Testis (tissue), 3 donors: Measurements from ENCODE around the gene NOX4. TPM values are rescaled to one million over a fixed set of nuclear protein-coding genes. Genes with fewer than 3 reads are reported as not detected.
"Not testable (repeated sequence)": the region's sequence is repeated elsewhere in the genome, so short reads cannot be mapped to it uniquely, and the experiment has no call there.

Source experiments
- DNase-seq: peaks from one replicate; pipeline ENCODE4 v3.0.0-alpha.2; 2019
- H3K27ac ChIP-seq, 2 donors: fragments of 200-600 bp; sonication (generic); one replicate each; pipeline ENCODE4 v1.5.1; 2019
- H3K27me3 ChIP-seq: fragments of 200-600 bp; sonication (generic); one replicate; pipeline ENCODE4 v1.5.1; 2019
- H3K36me3 ChIP-seq: fragments of 200-600 bp; sonication (generic); one replicate; pipeline ENCODE4 v1.5.1; 2017; ENCODE audit warnings: low read depth; ENCODE audit errors: missing control alignments
- H3K4me1 ChIP-seq: fragments of 200-600 bp; sonication (generic); one replicate; pipeline ENCODE4 v1.5.1; 2019
- H3K4me3 ChIP-seq, 2 donors: fragments of 200-600 bp; sonication (generic); one replicate each; pipeline ENCODE4 v1.5.1; 2017 to 2019
- H3K9me3 ChIP-seq: fragments of 200-600 bp; sonication (generic); one replicate; pipeline ENCODE4 v1.5.1; 2017
- CTCF ChIP-seq, 3 experiments: fragments of 450-650 bp in 2 of 3; fragments of 200-600 bp in 1 of 3; sonication (generic) in 1 of 3; IDR thresholded peaks; one replicate each; pipeline ENCODE4 v1.5.1; 2016 to 2019; ENCODE audit warnings: antibody characterized with exemption in 3 of 3, mild to moderate bottlenecking in 2 of 3, moderate library complexity in 1 of 3
- POLR2A ChIP-seq: fragments of 450-650 bp; IDR thresholded peaks from one replicate; pipeline ENCODE4 v1.6.1; 2017; ENCODE audit warnings: antibody characterized with exemption, mild to moderate bottlenecking, moderate library complexity
- WGBS, 2 donors: methylation state at CpG; one replicate each; pipeline ENCODE4 v1.1.5; 2018; 5-methylcytosine and 5-hydroxymethylcytosine counted together
- intact Hi-C: fragments of 100-400 bp; cut with DNase I; formaldehyde crosslinking; loops from one replicate; pipeline ENCODE4 v1.15.1; 2023; ENCODE audit warnings: low total_unique reads
- polyA plus RNA-seq: library from polyadenylated mRNA; stranded (reverse); fragments of 350-450 nt; fragmentation: Illumina TruSeq; extraction: RNeasy Lipid Tissue Mini Kit (QIAGEN cat#74804); gene quantifications from one replicate; pipeline ENCODE4 v1.2.3, GENCODE V29; 2014; ENCODE audit warnings: low read depth, low replicate concordance; ENCODE audit not compliant: insufficient read depth
- total RNA-seq, 2 donors: library from RNA; depleted of rRNA; stranded (reverse); fragments of >200 nt; gene quantifications; one replicate each; pipeline ENCODE4 v1.2.3, GENCODE V29; 2016

NOX4 gene
- total and polyA plus RNA-seq, 3 donors from 2014 or later, result 0.63 to 3.0 (median 1.3) TPM

GRCh38 chr11:89346601-89347000 is 144.6 kb downstream of the NOX4 start:
- intact Hi-C loops, result no loop called here
- DNase-seq, result no peak
- no peaks in the 10 kb centered on the region for H3K9me3 ChIP-seq
- 70 to 81% methylated on average over 5 of the region's 5 CpGs for WGBS, 2 donors
- H3K27ac ChIP-seq, result no peak overlapping the region
- no peaks in the 10 kb centered on the region for H3K4me1 ChIP-seq
- no peak overlapping the region for H3K4me3 ChIP-seq
- H3K36me3 ChIP-seq, result no peaks in the 10 kb centered on the region
- H3K27me3 ChIP-seq, result no peaks in the 10 kb centered on the region
- TF ChIP-seq CTCF (IDR thresholded peaks at IDR 0.05) (no peak), POLR2A (no peak)

GRCh38 chr11:89342880-89343572 is 148.1 kb downstream of the NOX4 start:
- H3K27me3 ChIP-seq, intact Hi-C loops, H3K4me3 ChIP-seq, H3K36me3 ChIP-seq, H3K9me3 ChIP-seq, H3K4me1 ChIP-seq: not testable (repeated sequence)
- WGBS, 2 donors, result 41 to 59% methylated on average over 3 of the region's 3 CpGs
- peak; percentile 51 for DNase-seq
- peak overlapping the region in 1 of 2 donors; percentile 9 for H3K27ac ChIP-seq

GRCh38 chr11:89340450-89340849 is 150.7 kb downstream of the NOX4 start:
- DNase-seq, H3K27ac ChIP-seq, intact Hi-C loops, H3K4me1 ChIP-seq, H3K4me3 ChIP-seq, H3K27me3 ChIP-seq, H3K9me3 ChIP-seq, H3K36me3 ChIP-seq: not testable (repeated sequence)

- H3K36me3 ChIP-seq, H3K27me3 ChIP-seq, H3K4me1 ChIP-seq, H3K27ac ChIP-seq, H3K9me3 ChIP-seq, intact Hi-C loops, DNase-seq, H3K4me3 ChIP-seq: not testable (repeated sequence)
- WGBS, 2 donors, result 69 to 76% methylated on average over 2 of the region's 2 CpGs
Observed at GRCh38 chr11:89338073-89338472, 153.1 kb downstream of the NOX4 start.

GRCh38 chr11:89337100-89337650 is 154.0 kb downstream of the NOX4 start:
- intact Hi-C loops, H3K9me3 ChIP-seq, H3K4me1 ChIP-seq, H3K27ac ChIP-seq, H3K27me3 ChIP-seq, H3K4me3 ChIP-seq, DNase-seq, H3K36me3 ChIP-seq: not testable (repeated sequence)
- 64 to 75% methylated on average over 4 of the region's 4 CpGs for WGBS, 2 donors

GRCh38 chr11:89333704-89334103 is 157.5 kb downstream of the NOX4 start:
- 33 to 42% methylated on average over 1 of the region's 1 CpG for WGBS, 2 donors
- H3K4me1 ChIP-seq, H3K4me3 ChIP-seq, H3K36me3 ChIP-seq, H3K27me3 ChIP-seq, DNase-seq, H3K9me3 ChIP-seq, H3K27ac ChIP-seq, intact Hi-C loops: not testable (repeated sequence)
- peak in 1 of 3 experiments; percentile 42 for TF ChIP-seq CTCF (IDR thresholded peaks at IDR 0.05)

- WGBS, 2 donors, result 80 to 86% methylated on average over 4 of the region's 4 CpGs
- H3K4me3 ChIP-seq, DNase-seq, H3K36me3 ChIP-seq, H3K27ac ChIP-seq, H3K4me1 ChIP-seq, H3K9me3 ChIP-seq, H3K27me3 ChIP-seq, intact Hi-C loops: not testable (repeated sequence)
Observed at GRCh38 chr11:89331940-89332339, 159.2 kb downstream of the NOX4 start.
